ENCODE measurements around the gene DUSP6.
A peak's percentile ranks its signal among the peaks of the same experiment; 100 is the strongest.

DUSP6 gene

DNA sequence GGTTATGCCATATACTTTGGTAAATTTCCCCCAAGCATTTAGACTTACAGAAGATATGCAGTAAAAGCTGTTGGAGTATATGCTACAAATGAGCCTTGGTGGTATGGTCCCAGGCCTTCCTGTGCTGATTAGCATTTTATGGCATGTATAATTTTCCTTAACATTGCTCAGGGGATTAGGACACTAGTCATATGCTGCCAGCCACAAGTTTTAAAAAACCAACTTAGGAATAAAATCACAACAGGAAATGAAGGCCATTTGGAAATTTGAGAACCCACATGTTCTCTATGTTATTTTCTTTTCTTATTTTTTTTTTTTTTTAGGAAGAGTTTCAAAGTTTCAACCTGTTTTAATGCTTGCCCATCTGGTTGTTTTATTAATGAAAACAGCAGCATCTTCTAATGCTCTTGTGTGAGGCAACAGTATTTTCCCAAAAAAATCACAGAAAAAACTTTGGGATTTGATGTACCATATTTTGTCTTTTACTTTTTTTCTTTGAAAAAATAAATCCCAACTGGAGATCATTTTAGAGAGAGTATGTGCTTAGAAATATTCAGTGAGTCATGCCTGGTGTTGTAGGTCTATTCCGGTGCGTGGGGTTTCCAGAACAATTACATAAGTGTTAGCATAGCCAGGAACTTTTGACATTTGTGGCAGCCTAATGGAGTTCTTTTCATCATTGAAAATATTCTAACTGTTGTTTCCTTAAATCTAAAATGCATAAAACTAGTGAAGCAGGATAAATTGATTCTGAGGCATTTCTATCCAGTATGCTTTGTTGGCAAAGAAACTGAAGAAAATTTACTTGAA lies 21.7 kb upstream of the DUSP6 start:
- DNase-seq = no peak

DNA sequence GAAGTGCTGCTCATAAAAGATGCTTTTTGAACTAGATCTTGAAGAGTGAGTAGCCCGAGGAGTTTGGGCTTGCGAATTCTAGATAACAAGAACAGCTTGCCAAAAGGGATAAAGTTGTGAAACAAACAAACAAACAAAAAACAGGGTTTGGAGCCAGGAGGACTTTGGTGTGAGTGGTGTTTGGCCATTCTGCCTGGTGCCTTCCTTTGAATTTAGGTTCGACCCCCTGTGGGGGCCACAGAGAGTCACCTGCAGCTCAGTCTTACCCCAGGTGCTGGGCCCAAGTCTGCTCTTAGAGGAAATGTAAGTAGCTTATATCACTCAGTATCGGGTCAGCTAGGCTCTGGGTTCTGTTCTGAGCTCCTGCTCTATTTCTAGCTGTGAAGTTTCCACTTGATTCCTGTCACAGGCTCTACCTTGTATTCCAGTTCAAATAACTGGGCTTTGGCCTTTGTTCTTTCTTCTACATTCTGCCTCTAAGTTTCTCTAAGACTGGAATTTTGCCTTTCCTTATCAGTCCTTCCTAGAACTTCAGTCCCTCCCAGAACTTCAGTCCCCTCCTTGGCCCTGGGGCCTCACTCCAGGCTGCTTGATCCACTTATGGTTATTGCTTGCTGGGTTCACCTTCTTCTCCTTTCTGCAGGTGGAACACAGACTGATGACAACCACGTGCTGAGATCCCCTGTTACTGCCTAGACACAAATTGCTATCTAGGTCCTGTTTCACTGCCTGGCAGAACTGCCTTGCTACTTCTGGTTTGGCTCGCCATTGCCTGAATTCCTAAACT lies 20.5 kb upstream of the DUSP6 start:
- DNase-seq = no peak

DNA sequence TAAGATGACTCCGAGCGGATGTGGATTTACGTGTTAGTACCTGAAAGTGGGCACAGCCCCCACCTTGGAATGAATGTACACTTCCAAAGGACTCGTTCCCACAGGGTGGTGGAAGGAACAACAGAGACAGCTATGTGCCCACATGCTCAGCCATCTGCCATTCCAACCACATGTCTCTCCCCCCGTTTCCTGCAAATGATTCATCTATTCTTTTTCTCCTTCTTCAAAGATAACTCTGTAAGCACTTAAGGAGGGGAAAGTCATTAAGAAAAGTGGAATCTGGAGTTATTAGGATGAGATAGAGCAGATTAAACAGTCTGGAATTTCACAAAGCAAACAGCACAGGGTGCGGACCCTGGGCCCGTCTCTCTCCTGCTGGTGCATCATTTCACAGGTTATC lies 18.5 kb upstream of the DUSP6 start:
- DNase-seq = no peak

DNA sequence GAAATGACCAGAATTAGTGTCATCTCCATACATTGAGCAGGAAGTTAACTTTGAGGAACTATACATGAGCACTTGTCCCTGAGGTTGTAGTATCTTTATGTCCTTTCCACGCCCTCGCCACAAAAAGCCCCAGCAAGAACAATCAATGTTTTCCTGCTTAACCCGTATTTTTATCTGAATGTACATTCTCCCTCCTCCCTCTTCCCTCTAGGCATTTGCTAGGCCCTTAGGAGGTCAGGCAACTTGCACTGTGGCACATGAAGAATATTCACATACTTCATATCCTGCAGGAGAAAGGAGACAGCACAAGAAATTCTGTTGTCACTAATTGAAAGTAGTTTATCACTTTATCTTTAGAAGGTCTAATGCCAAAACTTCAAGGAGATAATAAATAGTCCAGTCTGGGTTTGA lies 18.1 kb upstream of the DUSP6 start:
- DNase-seq = no peak

DNA sequence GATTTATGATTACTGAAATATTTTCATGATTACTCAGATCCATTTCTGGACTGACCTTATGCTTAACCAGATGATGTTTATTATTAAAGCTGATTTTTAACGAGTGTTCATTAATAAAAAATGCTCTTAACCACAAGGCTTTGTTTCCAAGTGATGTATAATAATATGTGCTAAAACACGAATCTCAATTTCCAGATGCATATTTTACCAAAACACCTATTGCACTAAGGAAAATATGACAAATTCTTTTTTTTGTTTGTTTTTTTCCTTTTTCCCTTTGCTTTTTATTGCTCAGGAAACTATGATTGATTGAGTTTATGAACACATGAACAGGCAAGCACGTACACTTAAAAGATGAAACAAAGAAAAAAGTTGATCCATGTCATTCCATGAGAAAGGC lies 16.9 kb upstream of the DUSP6 start:
- no peak for DNase-seq

DNA sequence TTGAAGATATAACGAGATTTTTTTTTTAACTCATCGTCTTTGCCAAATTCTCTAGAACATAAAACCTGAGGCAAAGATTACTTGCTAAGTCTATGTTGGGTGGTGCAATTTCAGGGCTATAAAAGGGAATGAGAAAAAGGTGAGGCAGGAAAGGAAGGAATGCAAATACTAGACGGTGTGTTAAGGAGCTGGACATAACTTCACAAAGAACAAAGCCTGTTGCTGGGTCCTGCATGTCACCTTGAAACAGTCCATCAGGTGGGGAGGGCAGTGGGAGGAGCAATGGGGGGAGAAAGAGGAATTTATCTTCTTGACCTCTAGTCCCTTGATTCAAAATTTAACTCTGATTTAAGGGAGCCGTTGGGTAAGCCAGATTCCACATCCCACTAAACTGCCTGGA lies 16.1 kb upstream of the DUSP6 start:
- DNase-seq = no peak

DNA sequence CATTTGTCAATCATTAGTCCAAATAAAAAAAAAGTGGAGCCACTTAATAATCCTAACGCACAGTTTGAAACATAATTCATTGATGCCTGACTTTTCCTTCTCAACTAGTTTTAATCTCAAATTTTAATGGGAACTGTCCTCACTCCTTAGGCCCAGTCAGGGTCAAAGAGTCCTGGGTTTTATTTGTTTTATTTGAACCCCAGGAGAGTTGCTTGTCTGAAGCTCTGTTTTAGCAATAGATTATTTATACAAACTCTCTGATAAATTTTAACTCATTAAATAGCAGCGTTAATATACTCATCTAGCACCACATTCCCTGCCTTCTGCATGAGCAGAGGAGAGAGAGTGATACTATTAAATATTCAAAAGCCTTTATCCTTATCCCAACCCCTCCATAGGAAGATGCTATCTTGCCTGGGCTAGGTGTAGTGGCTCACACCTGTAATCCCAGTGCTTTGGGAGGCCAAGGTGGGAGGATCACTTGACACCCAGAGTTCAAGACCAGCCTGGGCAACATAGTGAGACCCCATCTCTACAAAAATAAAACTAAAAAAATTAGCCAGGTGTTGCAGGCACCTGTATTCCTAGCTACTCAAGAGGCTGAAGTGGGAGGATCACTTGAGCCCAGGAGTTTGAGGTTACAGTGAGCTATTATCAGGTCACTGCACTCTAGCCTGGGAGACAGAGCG lies 14.5 kb upstream of the DUSP6 start:
- DNase-seq = no peak

DNA sequence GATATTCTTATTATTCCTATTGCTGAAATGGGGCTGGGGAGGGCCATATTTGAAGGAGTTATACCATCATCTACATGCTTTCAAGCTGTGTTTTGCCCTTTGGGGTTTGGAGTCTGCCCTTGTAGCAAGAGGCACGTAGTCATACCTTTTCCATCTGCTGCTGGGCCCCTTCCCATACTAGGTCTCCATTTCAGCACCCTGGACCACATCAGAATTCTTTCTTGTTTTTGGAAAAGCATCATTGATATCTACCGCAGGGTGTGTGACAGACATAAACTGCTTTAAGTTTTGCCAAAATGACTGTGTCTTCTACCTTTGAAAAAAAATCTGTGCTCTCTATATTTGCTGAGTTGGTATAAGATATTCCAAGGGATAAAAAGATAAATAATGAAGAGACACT lies 12.3 kb upstream of the DUSP6 start:
- no peak for DNase-seq

DNA sequence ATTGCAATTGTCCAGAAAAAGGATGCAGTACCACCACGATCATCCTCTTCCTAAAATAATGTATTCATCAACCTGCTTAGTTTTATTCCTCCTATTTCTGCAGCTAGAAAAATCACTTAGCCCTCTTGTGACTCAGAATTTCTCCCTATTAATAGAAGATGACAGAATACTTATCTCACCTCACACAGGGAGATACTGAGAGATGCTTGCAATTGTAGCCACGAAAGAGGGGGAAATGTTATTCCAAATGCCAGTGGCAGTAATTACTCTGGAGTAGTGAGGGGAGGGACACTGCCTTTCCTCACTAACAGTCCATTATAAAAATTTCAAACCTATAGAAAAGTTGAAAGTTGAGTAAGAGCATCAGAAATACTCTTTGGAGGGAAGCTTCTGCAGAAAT lies 11.8 kb upstream of the DUSP6 start:
- no peak for DNase-seq

DNA sequence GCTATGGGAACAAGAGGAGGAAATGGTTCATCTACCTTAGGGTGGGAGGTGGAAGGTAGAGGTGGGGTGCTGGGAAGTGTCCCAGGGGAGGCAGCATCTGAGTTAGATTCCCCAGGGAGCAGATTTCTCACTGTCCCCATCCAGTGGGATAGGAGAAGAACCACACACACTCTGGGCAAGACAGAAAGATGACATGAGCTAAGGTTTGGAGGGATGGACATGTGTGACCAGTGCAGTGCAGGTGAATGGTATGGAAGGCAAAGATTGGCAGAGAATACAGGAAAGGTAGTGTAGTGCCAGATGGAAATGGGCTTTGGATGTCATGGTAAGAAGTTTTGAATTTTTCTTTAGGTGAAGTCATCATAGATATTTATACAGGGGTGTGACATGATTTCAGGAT lies 11.3 kb upstream of the DUSP6 start:
- DNase-seq = no peak

DNA sequence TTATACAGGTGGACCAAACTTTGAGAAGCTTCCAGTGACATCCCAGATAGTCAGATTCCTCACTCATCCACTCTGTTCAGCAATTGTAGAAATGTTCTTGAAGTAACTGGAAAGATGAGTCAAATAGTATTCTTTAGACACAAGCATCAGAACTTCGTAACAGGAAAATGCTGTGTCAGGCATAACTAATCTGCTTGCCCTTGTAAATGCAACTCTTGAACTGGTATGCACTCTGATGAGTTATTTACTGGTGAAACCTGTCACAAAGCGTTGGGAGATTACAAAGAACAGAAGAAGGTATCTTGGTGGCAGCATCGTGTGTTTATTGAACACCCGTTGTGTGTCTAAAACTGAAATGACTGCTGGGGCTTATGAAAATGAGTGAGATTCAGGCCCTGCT lies 10.8 kb upstream of the DUSP6 start:
- DNase-seq = no peak

DNA sequence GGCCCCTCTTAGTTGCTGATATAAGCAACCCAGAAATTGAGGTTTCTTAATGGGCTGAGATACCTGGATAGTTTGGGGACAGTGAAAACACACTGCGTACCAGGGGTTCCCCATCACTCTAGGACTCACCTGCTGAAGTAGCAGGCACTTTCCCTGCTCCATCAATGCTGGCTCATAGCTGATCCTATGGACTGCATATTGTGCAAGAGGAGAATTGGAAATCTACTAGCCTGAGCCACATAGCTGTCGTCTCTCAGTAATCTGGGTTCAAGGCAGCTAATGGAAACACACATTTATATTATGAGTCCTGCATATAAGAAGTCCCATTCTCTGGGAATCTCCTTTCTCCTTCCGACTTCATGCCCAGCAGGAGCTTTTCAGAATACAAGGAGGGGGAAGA lies 7.3 kb upstream of the DUSP6 start:
- no peak for DNase-seq

DNA sequence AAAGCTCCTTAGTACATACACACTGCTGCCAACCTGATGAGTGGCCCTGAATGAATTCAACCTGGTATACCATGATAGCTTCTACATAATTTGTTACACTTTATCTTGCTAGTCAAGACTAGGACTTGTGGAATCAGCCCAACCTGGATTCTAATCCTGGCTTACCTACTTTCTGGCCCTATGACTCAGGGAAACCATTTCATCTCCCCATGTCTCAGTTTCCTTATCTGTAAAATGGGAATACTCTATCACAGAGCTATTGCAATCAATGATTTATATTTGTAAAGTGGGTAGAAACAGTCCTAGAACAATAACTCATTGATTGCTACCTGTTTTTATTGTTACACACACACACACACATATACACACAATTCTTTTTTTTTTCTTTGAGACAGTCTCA lies 6.5 kb upstream of the DUSP6 start:
- DNase-seq = no peak

DNA sequence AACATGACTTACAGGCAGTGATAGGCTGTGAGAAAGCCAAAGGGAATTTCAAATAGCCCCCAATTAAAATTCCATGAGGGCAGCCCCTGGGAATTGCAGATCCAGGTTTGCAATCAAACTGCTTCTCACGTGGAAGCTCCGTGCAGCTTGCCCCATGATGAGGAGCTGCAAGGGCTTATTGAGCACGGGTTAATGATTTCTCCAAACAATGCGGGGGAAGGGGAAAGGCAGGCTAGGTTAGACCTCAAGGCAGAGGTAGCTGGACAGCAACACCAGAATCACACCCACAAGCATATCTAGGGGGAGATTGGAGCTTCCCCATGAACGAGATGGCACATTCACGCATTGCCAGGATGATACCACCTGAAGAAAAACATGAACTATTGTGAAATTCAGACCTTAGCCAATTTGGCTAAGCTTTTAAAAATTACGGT lies 5.0 kb upstream of the DUSP6 start:
- no peak for DNase-seq

DNA sequence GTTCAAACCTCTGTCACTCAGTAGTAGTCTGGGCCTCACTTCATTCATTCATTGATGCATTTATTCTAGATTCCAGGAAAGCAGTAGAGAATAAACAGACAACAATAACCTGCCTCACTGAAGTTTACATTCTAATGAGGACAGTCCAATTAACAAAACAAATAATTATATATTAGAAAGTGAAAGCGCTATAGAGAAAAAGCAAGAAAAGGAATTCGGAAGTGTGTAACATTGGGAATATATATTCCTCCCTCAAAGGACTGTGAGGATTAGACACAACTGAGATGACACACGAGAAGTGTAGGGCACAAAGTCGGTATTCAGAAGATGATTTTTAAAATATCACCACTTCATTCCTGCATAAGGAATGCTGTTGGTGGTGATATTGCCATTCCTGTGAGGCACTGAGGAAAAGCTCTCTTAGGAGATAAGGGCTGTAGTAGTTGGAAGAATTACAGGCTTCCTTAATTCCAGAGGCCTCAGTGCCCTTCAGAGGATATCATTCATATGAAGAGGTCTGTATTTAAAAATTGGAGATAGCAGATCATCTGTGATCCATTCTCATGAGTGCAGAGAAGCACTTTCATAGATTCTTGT lies 3.9 kb upstream of the DUSP6 start:
- no peak for DNase-seq

DNA sequence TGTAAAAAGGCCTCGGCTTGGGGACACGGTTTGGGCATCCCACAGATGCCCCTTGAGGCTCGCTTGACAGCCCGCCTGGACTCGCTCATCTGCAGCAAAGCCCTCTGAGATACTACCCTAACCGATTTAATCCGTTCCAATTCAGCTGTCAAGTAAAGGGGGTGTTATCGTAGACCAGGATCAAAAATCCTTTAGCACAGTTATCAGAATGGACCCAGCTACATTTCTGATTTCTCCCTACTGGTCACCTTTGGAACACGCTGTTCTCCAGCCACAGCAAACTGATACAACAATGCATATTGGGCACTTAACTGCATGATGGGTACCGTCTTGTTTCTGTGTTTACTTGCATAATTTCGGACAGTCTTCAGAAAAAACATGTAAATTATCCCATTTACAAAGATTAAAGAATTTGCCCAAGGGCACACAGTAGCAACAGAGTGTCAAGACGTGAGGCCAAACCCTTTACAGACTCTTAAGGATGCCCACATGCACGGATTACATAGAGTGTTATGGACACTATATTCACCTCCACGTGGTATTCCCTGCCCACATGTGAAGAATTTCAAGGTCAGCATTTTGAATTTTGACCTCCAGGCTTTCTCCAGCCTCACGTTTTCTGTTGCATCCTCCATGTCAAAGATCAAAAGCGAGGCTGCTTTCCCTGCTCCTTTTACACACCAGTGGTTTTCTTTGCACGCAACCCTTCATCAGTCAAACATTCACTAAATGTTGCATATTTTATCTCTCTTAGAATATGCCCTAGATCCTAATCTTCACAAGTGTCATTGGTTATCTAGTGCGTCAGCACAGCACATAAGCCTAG lies 3.2 kb upstream of the DUSP6 start:
- DNase-seq = no peak

DNA sequence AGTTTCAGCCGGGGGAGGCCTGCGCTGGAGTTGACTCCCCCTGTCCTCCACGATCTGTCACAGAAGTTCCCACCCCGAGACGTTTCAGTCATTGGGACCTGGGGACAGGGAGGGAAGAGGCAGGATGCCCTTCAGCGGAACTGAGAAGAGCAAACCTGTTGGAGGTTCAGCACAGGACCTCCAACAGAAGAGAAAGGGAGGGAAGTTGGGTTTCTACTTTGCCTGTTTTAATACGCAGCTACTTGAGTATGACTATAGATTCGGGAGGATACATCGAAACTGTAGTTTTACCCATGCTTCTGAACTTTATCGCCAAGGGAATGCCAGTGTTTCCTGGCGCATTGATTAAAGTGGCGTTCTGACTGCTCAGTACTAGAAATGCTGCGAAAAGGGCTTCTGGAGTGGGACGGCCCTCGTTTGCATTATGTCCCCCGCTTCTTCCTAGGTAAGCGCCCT lies 2.3 kb upstream of the DUSP6 start:
- no peak for DNase-seq

DNA sequence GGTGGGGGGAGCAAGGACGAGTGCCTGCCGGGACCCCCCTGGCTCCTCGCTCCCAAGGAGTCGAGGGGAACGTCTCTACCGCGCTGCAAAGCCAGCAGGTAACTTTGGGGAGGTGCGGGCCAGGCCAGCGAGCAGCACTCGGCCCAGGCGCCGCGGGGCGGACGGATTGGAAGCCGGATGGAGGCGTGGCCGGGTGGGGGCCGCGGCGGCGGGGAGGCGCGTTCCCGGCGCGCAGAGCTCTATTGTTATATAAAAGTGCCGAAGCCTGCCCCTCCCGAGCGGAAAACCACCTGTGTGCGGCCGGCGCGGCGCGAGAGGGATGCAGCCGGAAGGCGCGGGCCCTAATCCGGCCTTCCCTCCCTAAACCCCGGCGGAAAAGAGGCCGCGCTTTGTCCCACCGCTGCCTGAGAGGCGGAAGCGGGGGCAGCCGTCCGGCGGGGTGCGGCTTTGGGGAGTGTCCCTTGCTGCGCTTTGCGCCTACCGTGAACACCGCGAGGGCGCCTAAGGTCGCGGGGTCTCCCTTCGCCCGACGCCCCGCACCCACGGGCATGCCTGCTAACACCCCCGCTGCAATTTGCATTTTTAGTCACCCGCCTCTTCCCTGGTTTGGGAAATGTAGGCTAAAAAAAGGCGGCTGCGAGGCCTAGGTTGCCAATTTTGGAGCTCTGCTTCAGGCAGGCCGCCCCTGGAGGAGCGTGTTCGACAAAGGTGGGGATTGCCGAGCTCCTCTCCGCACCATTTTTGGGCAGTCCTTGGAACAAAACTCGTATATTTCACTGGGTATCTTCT lies 1.7 kb upstream of the DUSP6 start:
- DNase-seq = peak; percentile 69

DNA sequence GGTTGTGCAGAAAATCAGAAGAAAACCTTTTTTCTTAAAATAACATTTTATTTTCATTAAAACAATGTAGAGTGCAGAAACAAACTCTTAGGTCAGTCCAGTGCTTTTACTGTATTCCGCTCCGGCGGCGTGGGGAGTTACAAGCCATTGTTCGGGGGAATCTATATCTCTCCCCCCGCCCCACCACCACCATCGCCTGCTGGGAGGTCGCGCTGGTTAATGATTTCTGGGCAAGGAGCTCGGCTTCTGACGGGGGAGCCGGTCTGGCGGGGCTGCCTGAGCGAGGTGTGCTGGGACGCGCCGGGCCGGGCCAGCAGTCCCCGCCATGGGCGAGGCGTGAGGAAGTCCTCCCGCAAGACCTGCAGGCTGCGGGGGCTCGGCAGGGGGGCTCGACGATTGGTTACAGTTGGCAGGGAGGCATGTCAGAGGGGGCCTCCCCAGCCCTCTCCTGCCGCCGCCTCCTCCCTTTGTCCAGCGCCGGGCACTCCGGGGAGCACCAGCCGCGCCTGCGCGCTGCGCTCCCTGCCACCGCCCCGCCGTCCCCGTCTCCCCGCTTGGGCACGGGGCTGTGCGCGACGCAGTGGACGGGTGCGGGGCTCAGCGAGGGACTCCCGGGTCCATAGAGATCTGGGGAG lies 1.0 kb upstream of the DUSP6 start:
- peak; percentile 44 for DNase-seq

DNA sequence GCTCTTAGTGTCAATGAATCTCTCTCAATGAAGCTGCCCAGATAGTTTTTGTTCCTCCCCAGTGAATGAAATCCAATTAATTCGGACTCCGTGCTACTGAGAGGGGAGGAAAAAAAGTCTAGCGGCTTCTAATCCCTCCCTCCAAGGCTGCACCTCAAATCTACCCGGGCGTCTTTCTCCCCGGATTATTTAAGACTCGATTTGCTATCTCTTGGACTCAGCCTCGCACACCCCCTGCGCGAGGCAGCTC lies 134 bp downstream of the DUSP6 start:
- DNase-seq = no peak

DNA sequence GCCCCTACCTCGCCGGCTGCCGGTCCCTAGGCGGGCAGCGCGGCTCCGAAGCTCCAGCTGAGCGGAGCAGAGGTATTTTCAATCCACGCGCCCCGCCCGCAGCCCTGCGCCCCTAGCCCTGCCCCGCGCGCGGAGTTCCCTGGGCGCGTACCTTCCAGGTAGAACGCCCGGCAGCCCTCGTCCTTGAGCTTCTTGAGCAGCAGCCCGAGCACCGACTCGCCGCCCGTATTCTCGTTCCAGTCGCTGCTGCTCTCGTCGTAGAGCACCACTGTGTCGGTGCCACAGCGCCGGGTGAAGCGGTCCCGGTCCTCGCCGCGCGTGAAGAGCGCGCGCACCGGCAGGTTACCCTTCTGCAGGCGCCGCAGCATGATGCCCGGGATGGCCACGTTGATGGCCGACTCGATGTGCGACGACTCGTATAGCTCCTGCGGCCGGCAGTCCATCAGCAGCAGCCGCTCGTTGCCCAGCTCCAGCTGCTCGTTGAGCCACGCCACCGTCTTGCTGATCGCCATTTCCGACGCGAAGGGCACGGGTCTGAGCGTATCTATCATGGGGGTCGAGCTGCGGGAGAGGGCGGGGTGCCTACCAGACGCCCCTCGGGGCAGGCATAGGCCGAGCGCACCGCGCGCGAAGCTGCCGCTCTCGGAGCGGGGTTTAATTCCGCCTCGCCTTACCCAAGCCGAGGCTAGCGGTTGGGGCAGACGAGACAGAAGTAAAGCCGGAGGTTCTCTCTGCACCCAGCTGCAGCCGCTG lies 636 bp downstream of the DUSP6 start:
- peak; percentile 43 for DNase-seq

All from CD4-positive, alpha-beta T cell treated with Interleukin-10 for 1 hour (primary cell).